Suppressor macrophage (primary cell): ENCODE measurements around the gene LARP1.
"Not testable (repeated sequence)": the region's sequence is repeated elsewhere in the genome, so short reads cannot be mapped to it uniquely, and the experiment has no call there.

ENCODE experiments used
- DNase-seq, 4 experiments: peaks; one replicate each; pipeline ENCODE4 v3.0.0-alpha.2; 2020 to 2022
- total RNA-seq, 17 experiments: gene quantifications; one replicate each; lab custom pipeline; 2026; ENCODE audit warnings: mixed read lengths in 6 of 17, inconsistent platforms in 3 of 17; lab: John Stamatoyannopoulos, UW

Gene LARP1
- total RNA-seq: 39.2 to 243 (median 101) reads per million in 17 experiments

DNA sequence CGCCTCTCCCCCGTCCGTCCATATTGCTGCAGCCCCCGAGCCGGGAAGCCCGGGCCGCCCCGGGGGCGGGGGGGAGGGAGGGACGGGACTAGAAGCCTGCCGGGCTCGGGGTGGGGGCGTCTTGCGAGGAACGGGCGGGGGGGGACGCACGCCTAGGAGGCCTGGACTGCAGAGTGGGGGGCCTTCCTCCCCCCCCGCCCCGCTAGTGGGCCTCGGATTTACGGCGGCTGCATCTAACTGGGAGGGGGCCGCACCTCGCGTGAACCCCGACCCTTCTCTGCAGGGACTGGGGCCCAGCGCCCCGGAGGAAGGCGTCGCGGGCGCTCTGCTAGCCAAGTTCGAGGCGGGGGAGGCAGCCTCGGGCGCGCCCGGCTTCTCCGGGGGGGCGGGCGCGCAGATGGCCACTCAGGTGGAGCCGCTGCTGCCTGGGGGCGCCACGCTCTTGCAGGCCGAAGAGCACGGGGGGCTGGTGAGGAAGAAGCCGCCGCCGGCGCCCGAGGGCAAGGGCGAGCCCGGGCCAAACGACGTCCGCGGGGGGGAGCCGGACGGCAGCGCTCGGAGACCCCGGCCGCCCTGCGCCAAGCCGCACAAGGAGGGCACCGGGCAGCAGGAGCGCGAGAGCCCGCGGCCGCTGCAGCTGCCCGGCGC lies at the start of gene LARP1:
Gene LARP1, plus strand, starts transcription at position 17 of the 648 bp plus-strand sequence. Its CDS starts 381 bp downstream, at position 398.
- peak in 3 of 4 experiments; percentile 39 to 68 (median 56) for DNase-seq

GRCh38 chr5:154706416-154706815 lies 48.8 kb upstream of the LARP1 start:
- no peak for DNase-seq

DNA sequence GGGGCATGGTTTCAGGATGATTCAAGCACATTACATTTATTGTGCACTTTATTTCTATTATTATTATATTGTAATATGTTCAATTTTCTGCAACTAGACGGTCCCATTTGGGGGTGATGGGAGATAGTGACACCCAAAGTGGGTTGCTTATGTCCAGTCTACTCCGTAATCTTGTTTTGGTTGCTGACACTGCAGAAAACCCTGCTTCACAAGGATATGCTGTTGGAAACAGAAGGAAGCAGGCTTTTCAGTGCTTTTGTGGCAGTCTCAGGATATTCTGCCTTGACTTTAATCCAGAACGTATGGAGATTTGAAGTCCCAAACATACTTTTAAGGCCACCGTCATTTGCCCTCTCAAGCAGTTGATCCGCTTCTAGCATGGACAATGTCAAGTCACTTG lies 47.5 kb upstream of the LARP1 start:
- DNase-seq: no peak

GRCh38 chr5:154708207-154708606 lies 47.0 kb upstream of the LARP1 start:
- DNase-seq: no peak

GRCh38 chr5:154708846-154709245 lies 46.3 kb upstream of the LARP1 start:
- DNase-seq: peak in 3 of 4 experiments; percentile 57 to 85 (median 70)

GRCh38 chr5:154709368-154710305 lies 45.5 kb upstream of the LARP1 start:
- no peak for DNase-seq

DNA sequence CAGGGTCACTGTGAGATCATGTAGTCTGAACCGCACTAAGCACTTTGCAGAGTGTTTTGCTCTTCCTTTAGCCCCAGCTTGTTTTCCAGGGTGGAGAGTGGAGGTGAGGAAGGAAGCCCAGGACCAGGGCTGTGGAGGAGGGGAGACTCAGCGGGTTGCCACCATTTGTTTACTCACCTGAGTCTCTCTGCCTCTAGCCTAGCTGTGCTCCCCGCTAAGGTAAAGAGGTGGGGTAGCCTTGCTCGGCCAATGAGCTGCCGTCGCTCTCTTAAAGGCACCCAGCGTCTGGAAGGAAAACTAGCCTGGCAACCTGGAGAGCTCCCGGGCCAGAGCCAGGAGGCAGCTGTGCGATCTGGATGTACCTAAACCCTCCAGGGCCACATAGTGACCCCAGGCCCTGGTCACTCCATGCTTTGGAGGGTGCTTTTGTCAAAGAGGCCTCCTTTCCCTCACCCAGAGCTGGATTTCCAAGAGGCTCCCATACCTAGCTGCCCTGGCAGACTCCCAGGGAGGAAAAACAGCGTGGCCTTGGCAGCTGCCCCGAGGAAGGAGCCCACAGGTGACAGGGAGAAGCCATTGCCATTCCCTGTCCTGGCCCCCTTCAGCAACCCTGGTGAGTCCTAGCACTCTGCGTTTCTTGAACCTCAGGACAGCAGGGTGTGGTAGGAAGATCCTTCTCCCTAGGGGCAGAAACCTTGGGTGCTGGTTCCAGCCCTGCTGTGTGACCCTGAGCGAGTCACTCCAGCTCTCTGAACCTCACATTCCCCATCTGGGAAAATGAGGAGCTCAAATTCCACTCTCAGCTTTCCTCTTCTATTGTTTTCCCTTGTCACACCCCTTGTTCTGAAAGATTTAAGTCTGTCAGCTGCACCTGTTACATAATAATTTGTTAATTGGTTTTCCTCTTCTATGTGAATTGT lies 42.4 kb upstream of the LARP1 start:
- DNase-seq: no peak

GRCh38 chr5:154713615-154714125 lies 41.5 kb upstream of the LARP1 start:
- no peak for DNase-seq

DNA sequence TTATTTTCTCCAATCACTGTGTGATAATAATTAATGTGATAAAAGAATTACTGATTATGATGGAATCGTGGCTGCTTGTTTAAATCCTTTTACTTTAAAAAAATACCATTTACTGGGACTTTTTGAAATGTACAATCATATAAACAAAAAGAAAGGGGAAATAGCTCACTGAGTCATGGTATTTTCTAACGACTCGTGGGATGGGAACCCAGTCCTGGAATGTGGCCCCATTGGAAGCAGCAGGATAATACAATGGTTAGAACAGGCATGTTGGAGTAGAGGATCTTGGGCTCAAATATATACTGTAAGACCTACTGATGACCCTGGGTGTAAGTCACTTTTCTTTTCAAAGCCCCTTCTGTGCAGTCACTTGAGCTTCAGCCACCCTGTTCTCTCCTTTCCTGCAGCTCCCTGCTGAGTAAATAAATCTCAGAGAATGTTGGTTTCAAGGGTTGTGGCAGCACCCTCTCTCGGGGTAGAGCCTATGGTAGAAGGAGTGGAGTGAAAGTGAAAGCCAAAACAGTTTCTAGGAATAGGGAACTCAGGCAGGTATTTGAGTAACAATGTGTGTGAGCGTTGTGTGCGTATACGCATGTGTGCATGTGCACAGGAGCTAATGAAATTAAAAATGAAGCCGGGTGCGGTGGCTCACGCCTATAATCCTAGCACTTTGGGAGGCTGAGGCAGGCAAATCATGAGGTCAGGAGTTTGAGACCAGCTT lies 40.8 kb upstream of the LARP1 start:
- peak; percentile 45 to 66 (median 56) for DNase-seq

- DNase-seq: no peak
Observed at GRCh38 chr5:154721481-154722058, 33.6 kb upstream of the LARP1 start.

DNA sequence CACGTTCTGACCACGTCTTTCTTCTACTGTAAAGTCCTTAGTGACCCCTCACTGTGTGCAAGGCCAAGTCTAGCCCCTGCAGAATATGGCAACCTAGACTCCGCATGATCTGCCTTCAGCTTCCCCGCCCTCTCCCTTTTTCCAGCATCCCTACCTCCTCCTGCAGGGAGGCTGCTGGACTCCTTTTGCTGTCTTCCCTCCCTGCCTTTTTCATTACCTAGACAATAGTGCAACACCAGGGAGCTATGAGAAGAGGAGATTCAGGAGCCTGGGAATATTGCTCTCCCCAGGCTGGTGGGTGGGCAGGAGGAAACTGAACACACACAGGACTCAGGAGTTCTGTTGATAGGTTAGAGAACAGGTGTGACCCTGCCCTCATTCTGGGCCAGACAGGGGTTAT lies 33.1 kb upstream of the LARP1 start:
- DNase-seq: no peak

DNA sequence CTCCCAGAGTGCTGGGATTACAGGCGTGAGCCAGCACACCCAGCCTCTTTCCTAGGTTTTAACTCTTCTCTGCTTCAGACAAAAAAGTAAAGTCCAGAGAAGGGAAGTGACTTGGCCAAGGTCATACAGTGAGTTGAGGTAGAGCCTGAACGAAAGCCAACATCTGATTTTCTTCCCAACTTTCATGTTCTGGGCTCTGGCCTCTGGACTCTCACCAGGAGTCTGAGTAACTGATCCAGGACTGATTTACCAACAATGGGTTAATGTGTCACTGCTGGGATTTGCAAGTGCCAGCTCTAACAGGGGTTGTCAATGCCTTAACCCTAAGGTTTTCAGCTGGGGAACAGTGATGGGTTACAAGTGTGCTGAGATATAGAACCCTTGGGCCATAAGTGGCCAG lies 32.2 kb upstream of the LARP1 start:
- no peak for DNase-seq

DNA sequence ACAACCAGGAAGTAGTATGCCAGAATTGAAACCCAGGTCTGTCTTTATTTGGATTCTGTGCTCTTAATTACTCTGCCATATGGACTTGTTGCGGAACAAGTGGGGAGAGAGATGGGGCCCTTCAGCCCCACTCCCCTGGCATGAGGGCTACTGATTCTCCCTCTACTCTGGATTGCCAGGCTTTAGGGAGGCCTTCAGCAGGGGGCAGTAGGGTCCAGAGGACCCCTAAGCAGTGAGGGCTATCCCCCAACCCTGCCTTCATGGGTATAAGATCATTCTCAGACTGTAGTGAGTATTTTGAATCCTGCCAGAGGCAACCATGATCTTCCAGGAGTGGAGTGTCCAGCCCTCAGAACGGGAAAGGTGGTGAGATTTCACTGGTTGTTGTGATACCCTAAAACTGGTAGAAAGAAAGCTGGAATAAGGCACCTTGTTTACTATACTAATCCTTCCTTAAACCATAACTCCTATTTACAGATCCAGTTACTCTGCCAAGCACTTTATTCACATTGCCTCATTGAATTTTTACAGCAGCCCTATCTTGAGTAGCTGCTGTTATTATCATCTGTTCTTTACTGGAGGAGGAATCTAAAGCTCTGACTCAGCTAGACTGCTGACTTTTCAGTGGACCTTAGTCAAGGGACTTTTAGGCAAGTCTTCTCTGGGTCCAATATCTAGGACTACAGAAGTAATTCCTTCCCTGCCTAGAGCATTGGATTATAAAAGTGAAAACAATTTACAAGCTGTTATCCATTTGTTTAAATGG lies 31.3 kb upstream of the LARP1 start:
- DNase-seq: no peak

- DNase-seq: no peak
Observed at GRCh38 chr5:154727361-154727760, 27.8 kb upstream of the LARP1 start.

DNA sequence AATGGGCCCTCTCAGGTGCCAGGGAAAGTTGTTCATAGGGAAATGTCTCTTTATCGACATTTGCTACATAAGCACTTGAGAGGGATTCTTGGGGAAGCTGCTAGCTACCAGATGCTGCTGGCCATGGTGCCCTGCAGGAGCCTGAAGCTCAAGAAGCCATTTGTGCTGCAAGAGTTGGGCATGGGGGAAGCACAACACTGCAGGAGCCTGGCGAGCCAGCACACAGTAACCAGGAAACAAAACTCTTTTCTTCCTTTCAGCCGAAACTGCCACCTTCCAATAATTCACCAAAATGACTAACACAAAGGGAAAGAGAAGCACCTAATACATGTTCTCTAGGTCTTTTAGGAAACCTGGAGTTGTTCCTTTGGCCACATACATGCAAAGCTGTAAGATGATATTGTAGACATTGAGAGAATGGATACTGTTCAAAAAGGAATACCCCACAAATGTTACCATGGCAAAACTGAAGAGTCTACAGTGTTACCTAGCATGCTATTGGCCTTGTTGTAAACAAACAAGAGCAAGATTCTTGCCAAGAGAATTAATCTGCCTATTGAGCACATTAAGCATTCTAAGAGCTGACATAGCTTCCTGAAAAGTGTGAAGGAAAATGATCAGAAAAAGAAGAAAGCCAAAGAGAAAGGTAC lies 26.1 kb upstream of the LARP1 start:
- DNase-seq: no peak

DNA sequence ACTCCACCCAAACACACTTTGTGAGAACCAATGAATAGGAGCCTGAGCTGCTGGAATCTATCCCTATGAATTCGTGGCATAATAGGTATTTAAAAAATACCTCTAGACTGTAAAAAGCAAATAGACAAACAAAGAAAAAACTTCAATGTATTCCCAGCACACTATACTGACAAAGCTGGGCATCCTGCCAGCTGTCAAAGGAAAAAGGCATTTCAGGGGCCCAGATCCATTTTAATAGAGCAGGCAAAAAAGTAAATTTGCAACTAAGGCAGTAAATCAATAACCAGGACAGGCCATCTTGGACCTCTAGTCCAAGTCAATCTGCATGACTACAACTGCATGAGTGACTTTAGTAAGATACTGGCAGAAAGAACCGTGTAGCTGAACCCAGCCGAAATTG lies 25.6 kb upstream of the LARP1 start:
- DNase-seq: no peak

GRCh38 chr5:154730761-154731160 lies 24.4 kb upstream of the LARP1 start:
- DNase-seq: not testable (repeated sequence)

DNA sequence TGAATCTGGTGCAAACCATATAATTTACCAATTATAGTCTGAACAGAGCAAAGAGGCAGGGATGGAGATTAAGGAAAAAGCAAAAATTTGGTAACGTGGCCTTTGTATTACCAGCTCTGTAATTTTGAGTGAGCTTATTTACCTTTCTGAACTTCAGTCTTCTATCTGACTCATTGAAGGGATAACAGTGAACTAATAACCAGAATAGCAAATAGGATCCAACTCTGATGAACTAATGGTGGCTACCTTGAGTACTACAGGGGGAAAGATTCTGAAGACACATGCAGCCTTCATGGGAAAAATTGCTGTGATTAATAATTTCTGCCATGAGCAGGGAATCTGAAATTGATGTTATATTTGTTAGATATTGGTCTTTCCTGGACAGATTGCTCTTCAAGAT lies 23.0 kb upstream of the LARP1 start:
- DNase-seq: no peak

GRCh38 chr5:154734370-154735248 lies 20.6 kb upstream of the LARP1 start:
- peak; percentile 21 to 76 (median 64) for DNase-seq
